ENCODE measurements around the gene CNGA4. TPM values are rescaled to one million over a fixed set of nuclear protein-coding genes. Genes with fewer than 3 reads are reported as not detected.

CNGA4 gene
- total RNA-seq, 1 donor from 2014 or later: not detected

- H3K27me3 ChIP-seq: no peaks in the 10 kb centered on the region
- intact Hi-C loops (cut with DNase I): no loop called here
- DNase-seq (no peak), ATAC-seq (peak; percentile 22)
- no peaks in the 10 kb centered on the region for H3K9me3 ChIP-seq
- peaks cover 49% of the 10 kb centered on the region for H3K36me3 ChIP-seq
- no peak overlapping the region for H3K27ac ChIP-seq
- TF ChIP-seq CTCF (IDR thresholded peaks at IDR 0.05): no peak
- H3K4me3 ChIP-seq: no peak overlapping the region
- no peaks in the 10 kb centered on the region for H3K4me1 ChIP-seq
These were observed 34.2 kb upstream of the CNGA4 start for GRCh38 chr11:6204706-6205105.

DNA sequence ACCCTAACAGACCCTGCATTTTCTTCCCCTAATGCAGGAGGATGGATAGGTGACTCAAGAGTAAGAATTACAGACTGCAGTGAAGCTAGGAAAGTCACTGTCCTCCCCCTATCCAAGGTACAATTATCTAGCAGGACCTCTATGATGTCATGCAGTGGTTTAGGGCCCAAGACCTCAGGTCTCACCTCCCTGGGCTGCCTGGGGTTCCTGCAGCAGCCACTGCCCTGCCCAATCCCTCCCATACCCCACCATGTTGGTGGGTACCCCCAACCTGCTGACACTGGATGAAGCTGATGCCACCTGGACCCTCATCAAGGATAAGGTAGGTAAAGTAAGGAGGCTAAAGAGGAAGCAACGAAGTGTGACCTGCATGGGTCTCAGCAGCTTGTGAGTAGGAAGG, 33.5 kb upstream of the CNGA4 start, which contains the start of gene C11orf42:
Gene C11orf42, plus strand, starts transcription at position 192 of the 400 bp plus-strand sequence. Its CDS starts 59 bp downstream, at position 251.
- DNase-seq: no peak
- H3K4me3 ChIP-seq: no peak within 1 kb of the TSS
- intact Hi-C loops (cut with DNase I): no loop called here
- no peaks in the 10 kb centered on the region for H3K9me3 ChIP-seq
- no peaks in the 10 kb centered on the region for H3K4me1 ChIP-seq
- peaks cover 55% of the 10 kb centered on the region for H3K36me3 ChIP-seq
- no peak for ATAC-seq
- H3K27me3 ChIP-seq: no peaks in the 10 kb centered on the region
- no peak within 1 kb of the TSS for H3K27ac ChIP-seq
- no peak for TF ChIP-seq CTCF (IDR thresholded peaks at IDR 0.05)

GRCh38 chr11:6206456-6207180, 32.3 kb upstream of the CNGA4 start:
- Histone ChIP-seq H3K9me3 (no peaks in the 10 kb centered on the region), H3K4me1 (no peaks in the 10 kb centered on the region), H3K4me3 (no peak overlapping the region), H3K27ac (no peak overlapping the region), H3K36me3 (peaks cover 68% of the 10 kb centered on the region), H3K27me3 (no peaks in the 10 kb centered on the region)
- ATAC-seq (no peak), DNase-seq (no peak)
- intact Hi-C loops (cut with DNase I): no loop called here
- TF ChIP-seq CTCF (IDR thresholded peaks at IDR 0.05): no peak

DNA sequence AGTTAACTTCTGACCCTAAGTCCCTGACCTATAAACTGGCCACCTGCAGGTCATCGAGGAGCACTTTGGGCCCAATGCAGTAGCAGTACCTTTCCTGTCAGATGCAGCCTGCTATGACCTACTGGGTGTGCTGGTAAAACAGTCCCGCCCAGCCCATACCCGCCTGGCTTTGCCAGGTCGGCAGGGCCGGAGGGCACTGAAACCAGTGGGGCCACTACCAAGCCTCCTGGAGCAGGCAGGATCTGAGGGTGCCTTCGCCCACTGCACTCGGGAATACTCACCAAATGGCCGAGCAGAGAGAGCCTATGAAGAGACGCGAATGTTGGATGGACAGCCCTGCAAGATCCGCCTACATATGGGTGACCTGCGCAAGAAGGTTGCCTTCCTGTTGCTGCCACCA, 29.1 kb upstream of the CNGA4 start:
- no peaks in the 10 kb centered on the region for H3K9me3 ChIP-seq
- intact Hi-C loops (cut with DNase I): no loop called here

DNA sequence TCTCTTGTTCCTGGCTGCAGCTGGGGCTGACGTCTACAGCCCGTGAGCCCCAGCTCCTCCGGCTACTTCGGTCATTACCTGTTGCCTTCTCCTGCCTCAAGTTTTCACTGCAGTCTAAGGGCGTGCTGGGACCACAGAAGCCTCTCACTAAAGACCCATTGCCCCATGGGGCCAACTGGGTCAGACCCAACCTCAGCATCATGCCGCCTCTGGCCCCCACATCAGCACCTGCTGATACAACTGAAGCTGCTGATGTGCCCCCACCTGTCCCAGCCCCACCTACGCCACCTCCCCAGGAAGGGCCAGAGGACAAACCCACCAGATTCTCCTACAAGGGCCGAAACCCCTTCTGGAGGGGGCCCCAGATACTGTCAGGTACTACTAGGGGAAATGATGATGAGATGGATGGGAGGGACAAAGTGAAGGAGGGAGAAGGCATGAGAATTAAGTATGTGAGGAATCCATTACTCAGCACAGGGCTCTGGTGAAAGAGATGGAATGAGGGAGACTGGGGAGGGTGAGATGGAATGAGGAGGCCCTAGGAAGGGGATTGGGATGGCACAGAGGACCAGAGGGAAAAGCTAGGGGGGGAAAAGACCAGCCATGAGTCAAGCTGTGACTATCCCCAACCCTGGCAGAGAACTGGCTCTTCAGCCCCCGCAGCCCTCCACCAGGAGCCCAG, 28.5 kb upstream of the CNGA4 start:
- H3K36me3 ChIP-seq: peaks cover 91% of the 10 kb centered on the region
- no peak for ATAC-seq

More for the DNA sequence above, 29.1 kb upstream of the CNGA4 start:
- no peak overlapping the region for H3K27ac ChIP-seq
- peaks cover 90% of the 10 kb centered on the region for H3K36me3 ChIP-seq
- H3K4me1 ChIP-seq: no peaks in the 10 kb centered on the region
- DNase-seq (no peak), ATAC-seq (no peak)
- TF ChIP-seq CTCF (IDR thresholded peaks at IDR 0.05): no peak
- H3K27me3 ChIP-seq: no peaks in the 10 kb centered on the region
- no peak overlapping the region for H3K4me3 ChIP-seq

More for the DNA sequence above, 28.5 kb upstream of the CNGA4 start:
- no peak for TF ChIP-seq CTCF (IDR thresholded peaks at IDR 0.05)
- Histone ChIP-seq H3K4me3 (no peak overlapping the region), H3K9me3 (no peaks in the 10 kb centered on the region), H3K27ac (no peak overlapping the region), H3K4me1 (no peaks in the 10 kb centered on the region), H3K27me3 (no peaks in the 10 kb centered on the region)
- intact Hi-C loops (cut with DNase I): no loop called here
- no peak for DNase-seq
